Activated CD4-positive, alpha-beta T cell treated with anti-CD3 and anti-CD28 coated beads, Interleukin-2, amount 50 U/mL, for 16 hours (primary cell): ENCODE data around the gene AGRN.
A peak's percentile ranks its signal among the peaks of the same experiment; 100 is the strongest.
"Not testable (repeated sequence)": the region's sequence is repeated elsewhere in the genome, so short reads cannot be mapped to it uniquely, and the experiment has no call there.

Source experiments
- DNase-seq: peaks from one replicate; pipeline ENCODE4 v3.0.0-alpha.2; 2020

The AGRN gene

GRCh38 chr1:1069056-1069710, 49.3 kb downstream of the AGRN start:
- DNase-seq, result peak; percentile 89

GRCh38 chr1:1069711-1070676, 50.1 kb downstream of the AGRN start:
- no peak for DNase-seq

DNA sequence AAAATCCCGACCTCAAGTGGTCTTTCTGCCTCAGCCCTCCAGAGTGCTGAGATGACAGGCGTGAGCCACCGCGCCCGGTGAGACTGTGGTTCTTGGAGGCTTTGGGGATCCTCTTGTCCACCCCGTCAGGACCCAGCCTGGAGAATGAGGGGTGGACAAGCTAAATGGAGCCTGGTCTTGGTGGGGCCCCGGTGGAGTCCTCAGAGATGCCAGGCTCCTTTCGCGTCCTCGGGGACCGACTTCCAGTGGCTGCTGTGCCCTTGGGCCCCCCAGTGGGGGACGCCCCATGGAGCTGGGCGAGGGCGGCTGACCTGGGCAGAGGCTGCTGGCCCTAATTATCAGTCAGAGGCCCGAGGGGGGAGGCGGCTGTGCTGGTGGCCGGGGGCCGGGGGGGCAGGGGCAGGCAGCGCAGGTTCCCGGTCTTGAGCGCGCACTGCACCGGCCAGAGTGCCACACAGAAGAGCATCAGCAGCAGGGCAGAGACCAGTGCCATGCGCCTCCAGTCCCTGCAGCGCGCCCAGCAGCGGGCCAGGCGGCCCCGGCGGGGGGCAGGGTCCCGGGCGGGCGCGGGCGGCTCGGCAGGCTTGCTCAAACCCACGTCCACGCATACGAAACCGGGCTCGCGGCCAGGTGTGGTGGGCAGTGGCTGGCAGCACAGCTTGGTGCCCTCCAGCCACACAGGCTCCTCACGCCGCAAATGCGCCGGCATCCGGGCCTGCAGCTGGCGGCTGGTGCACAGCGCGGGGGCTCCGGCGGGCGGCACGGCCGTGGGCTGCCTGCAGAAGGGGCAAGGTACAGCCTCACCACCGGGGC, 51.8 kb downstream of the AGRN start:
- DNase-seq, result no peak

- no peak for DNase-seq
These were observed 52.5 kb downstream of the AGRN start for GRCh38 chr1:1072299-1072848.

DNA sequence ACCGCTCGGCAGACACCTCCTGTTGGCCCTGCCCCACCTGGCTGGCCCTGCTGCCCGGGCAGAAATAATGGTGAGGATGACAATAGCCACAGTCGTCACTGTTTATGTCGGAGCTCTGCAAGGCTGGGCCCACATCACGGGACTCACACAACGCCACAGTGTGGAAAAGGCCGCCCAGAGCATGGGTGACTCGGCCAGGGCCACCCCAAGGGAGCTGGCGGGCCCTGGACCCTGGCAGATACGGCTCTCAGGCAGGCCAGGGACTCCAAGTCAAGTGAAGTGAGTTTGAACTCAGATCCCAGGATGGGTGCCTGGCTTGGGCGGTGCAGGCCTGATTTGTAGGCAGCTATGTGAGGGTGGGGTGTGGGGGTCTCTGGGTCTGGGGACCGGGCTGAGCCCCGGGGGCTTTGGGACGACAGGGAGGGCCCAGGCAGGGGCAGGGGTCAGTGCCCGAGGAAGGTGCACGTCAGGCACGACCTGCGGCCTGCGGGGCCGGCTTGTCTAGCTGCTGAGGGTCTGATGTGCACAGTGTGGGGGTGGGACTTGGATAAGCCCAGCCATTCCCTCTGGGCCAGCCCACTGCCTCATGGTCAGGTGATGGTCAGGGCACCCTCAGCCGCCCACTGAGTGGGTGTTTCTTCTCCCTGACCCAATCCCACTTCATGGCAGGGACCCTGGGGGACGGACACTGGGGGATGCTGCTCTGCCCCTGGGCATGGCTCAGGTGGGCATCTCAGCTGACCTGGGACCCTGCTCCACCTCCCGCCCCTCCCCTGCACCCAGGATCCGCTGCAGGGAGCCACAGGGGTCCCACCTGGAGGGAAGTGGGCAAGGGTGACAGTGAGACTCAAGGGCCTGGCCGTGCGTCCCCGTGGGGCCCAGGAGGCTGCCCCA, 53.2 kb downstream of the AGRN start:
- DNase-seq, result no peak

- DNase-seq, result no peak
These were observed 54.0 kb downstream of the AGRN start, which contains the start of gene RNF223 for GRCh38 chr1:1073743-1074587. Gene RNF223, minus strand, starts transcription at chr1:1074306. Its CDS starts 1,740 bp downstream, at chr1:1072566.

DNA sequence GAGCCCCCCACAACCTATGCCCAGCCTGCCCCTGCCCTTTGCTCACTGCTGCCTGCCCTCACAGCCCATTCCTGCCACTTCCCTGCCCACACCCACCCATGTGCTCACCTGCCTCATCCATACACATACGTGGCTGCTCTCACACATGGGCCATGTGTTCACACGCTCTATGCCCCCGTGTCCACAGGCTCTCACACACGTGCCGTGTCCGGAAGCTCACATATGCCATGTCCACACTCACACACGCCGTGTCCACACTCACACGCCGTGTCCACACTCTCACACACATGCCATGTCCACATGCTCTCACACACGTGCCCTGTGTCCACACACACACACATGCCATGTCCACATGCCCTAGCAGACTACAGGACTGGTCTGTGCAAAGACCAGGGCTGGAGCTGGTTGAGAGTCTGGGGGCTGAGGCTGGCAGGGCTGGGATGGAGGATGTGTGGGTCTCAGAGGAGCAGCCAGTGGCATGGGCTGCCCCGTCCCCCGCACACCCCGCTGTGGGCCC, 54.8 kb downstream of the AGRN start:
- no peak for DNase-seq

- DNase-seq, result no peak
These were observed 55.4 kb downstream of the AGRN start for GRCh38 chr1:1075148-1075935.

DNA sequence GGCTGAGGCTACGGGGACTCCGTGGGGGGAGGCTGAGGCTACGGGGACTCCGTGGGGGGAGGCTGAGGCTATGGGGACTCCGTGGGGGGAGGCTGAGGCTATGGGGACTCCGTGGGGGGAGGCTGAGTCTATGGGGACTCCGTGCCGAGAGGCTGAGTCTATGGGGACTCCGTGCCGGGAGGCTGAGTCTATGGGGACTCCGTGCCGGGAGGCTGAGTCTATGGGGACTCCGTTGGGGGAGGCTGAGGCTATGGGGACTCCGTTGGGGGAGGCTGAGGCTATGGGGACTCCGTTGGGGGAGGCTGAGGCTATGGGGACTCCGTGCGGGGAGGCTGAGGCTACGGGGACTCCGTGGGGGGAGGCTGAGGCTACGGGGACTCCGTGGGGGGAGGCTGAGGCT, 57.5 kb downstream of the AGRN start:
- DNase-seq, result not testable (repeated sequence)

- peak; percentile 28 for DNase-seq
These were observed 59.6 kb downstream of the AGRN start for GRCh38 chr1:1079408-1080121.

GRCh38 chr1:1080122-1080757, 60.3 kb downstream of the AGRN start:
- no peak for DNase-seq

DNA sequence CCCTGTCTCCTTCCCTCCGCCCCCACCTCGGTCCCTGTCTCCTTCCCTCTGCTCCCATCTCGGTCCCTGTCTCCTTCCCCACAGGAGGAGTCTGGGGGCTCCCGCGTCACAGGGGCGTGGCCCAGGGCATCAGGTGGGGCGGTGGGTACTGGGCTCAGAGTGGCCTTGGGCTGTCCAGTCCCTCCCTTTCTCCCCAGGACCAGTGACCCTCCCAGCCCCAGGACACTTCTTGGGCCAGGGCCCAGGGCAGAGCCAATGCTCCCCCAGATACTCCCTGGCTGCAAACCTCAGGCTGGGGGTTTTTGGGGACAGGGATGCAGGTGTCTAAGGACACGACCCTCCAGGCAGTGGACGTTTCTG, 61.0 kb downstream of the AGRN start:
- DNase-seq, result no peak

DNA sequence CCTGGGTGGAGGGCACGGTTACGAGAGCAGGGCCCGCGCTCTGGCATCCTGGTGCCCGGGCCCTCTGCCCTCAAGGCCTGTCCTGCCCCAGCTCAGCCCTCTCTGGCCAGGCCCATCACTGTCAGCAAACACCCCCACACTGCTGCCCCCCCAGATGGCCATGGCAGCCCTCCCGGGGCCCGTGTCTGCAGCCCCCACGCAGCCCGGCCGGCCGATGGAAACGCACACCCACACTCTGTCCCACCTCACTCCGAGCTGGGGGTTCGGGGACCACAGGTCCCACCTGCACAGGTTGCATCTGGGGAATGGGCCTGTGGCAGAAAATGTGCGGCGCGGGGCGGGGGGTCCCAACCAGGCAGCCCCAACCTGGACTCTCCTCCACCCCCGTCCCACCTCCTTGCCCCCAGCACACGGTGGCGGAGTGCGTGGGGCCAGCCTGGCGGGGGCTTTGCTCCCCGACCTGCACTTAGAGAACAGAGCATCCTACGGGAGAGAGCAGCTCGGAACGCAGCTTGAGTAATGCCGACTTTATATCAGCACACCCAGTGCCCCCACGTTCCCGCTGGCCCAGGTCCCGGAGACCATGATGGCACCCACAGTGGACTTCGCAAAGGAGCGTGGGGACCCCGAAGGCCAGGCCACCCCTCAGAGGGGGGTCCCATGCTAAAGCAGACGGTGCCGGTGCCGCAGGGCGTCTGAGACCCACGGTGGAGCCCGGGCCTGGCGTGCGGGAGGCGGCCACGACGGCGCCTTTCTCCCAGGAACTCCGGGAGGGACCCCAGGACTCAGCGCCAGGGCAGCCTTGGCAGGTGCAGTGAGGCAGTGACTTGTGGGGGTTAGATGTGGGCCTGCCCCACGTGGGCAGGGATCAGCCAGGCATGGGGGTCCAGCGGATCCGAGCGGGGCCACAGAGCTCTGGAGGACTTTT, 61.7 kb downstream of the AGRN start:
- no peak for DNase-seq

GRCh38 chr1:1082239-1082775, 62.4 kb downstream of the AGRN start:
- no peak for DNase-seq

DNA sequence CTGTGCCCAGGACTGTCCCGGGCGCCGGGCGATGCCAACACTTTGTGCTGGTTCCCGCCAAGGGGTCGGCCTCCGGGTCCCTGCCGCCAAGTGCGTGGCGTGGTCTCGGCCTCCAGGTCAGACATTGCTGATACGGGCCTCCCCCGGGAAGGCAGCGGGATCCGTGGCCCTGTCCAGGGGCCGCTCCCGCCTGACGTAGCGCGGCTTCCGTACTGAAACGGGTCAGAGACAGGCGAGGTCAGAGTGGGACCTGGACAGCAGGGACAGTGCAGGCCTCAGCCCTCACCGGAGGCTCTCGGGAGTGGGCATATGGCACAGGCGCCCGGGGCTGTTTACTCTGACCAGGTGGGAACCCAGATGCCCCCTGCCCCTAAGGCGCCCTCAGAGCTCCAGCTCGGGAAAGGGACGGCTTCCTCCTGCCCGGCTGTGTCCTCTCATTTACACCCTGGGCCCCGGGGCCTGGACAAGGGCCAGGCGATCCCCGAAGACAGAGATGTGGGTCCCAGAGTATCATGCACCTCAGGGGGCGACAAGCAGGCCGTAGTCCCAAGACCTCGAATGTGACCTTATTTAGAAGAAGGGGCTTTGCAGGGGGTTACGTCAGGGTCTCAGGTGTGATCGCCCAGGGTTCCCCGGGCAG, 63.0 kb downstream of the AGRN start:
- no peak for DNase-seq
